BE2C (cell line): Measurements from ENCODE around the gene RHD.
"Not testable (repeated sequence)": the region's sequence is repeated elsewhere in the genome, so short reads cannot be mapped to it uniquely, and the experiment has no call there.

Experiments
- DNase-seq: peaks from one replicate; pipeline ENCODE4 v3.0.0-alpha.2; 2020
- H3K27me3 ChIP-seq: fragments of 250-450 bp; sonication (Bioruptor Pico); 2 replicates; pipeline ENCODE4 v1.5.1; 2020; ENCODE audit warnings: mild to moderate bottlenecking
- H3K36me3 ChIP-seq: fragments of 250-450 bp; sonication (Bioruptor Pico); 2 replicates; pipeline ENCODE4 v1.5.1; 2020; ENCODE audit warnings: mild to moderate bottlenecking
- H3K4me1 ChIP-seq: fragments of 250-450 bp; sonication (Bioruptor Pico); 2 replicates; pipeline ENCODE4 v1.5.1; 2020
- H3K4me3 ChIP-seq: 2 replicates; pipeline ENCODE4 v1.5.1; 2011; ENCODE audit warnings: low read depth, low read length
- H3K9me3 ChIP-seq: fragments of 250-450 bp; sonication (Bioruptor Pico); 2 replicates; pipeline ENCODE4 v1.5.1; 2020
- TF ChIP-seq, protein P1 (sequence below): IDR thresholded peaks from 2 replicates; pipeline ENCODE4 v1.5.1; 2012; ENCODE audit warnings: mild to moderate bottlenecking, low read depth, low read length

RHD gene

DNA sequence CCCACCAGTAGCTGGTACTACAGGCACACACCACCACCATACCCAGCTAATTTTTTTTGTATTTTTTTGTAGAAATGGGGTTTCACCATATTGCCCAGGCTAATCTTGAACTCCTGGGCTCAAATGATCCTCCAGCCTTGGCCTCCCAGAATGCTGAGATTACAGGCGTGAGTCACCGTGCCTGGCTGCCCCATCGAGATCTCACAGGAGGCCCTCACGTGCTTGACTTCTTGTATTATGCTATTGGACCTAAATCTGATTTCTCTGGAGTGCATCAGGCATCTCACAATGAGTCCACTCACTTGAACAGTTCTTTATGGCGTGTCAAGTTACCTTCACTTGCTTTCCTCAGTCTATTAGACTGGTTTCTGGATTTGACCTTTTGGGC is 15.7 kb upstream of the RHD start:
- no peak for DNase-seq
- Histone ChIP-seq H3K4me1 (no peaks in the 10 kb centered on the region), H3K36me3 (no peaks in the 10 kb centered on the region), H3K4me3 (no peak overlapping the region), H3K9me3 (no peaks in the 10 kb centered on the region), H3K27me3 (no peaks in the 10 kb centered on the region)
- TF ChIP-seq, protein P1, sequence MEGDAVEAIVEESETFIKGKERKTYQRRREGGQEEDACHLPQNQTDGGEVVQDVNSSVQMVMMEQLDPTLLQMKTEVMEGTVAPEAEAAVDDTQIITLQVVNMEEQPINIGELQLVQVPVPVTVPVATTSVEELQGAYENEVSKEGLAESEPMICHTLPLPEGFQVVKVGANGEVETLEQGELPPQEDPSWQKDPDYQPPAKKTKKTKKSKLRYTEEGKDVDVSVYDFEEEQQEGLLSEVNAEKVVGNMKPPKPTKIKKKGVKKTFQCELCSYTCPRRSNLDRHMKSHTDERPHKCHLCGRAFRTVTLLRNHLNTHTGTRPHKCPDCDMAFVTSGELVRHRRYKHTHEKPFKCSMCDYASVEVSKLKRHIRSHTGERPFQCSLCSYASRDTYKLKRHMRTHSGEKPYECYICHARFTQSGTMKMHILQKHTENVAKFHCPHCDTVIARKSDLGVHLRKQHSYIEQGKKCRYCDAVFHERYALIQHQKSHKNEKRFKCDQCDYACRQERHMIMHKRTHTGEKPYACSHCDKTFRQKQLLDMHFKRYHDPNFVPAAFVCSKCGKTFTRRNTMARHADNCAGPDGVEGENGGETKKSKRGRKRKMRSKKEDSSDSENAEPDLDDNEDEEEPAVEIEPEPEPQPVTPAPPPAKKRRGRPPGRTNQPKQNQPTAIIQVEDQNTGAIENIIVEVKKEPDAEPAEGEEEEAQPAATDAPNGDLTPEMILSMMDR, result no peak

DNA sequence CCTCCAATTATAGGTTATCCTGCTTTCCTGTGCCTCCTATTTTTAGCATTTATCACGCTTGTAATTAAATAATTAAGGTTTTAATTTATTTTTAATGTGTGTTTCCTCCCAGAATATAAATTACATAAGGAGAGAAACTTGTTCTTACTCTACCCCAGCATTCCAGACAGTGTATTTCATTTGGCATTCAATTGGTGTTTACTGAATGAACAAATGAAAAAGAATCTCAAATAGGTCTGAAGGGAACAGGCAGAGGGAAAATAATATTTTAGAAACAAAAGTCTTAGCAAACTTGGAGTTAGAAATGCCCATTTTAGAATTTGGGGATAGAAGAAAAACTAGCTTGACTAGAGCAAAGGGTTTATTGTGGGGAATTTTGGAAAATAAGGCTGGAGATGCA is 15.1 kb upstream of the RHD start:
- TF ChIP-seq, protein P1, result no peak
- Histone ChIP-seq H3K4me3 (no peak overlapping the region), H3K36me3 (no peaks in the 10 kb centered on the region), H3K27me3 (no peaks in the 10 kb centered on the region), H3K4me1 (no peaks in the 10 kb centered on the region), H3K9me3 (no peaks in the 10 kb centered on the region)
- no peak for DNase-seq

DNA sequence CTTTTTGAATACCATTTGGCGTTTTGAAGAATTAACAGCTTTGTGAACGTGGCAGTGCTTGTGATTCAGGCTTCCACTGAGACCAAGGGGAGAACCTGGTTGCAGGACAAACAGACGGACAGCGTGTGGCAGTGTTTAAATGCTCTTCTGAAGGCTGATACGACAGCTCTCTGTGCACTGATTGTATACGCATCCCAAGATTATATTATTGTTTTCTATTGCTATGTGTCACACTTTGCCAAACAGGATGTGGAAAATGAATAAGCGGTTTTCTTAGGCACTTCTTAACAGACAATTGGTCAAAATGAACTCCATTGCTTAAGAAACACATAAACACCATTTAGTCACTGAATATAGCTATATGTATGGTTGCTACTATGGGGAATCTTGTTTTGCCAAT is 12.5 kb upstream of the RHD start:
- DNase-seq, result not testable (repeated sequence)

DNA sequence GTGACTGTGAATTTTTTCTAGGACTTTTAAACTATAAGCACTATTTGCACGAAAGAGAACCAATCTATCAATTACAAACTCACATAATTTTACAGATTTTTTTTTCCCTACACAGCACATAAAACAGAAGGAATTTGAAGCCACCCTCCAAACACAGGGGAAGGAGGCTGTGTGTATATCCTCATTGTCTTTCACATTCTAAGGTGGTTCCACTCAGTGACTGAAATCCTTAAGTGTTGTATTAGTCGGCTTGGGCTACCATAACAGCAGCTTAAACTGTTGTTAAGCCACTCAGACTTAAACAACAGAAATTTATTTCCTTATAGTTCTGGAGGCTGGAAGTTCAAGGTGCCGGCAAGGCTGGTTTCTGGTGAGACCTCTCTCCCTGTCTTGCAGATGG is 12.0 kb upstream of the RHD start:
- not testable (repeated sequence) for DNase-seq, H3K4me3 ChIP-seq, H3K36me3 ChIP-seq, H3K27me3 ChIP-seq, H3K9me3 ChIP-seq, H3K4me1 ChIP-seq

More for the DNA sequence above, 12.5 kb upstream of the RHD start:
- not testable (repeated sequence) for H3K27me3 ChIP-seq, H3K9me3 ChIP-seq, H3K4me1 ChIP-seq, H3K4me3 ChIP-seq, H3K36me3 ChIP-seq

DNA sequence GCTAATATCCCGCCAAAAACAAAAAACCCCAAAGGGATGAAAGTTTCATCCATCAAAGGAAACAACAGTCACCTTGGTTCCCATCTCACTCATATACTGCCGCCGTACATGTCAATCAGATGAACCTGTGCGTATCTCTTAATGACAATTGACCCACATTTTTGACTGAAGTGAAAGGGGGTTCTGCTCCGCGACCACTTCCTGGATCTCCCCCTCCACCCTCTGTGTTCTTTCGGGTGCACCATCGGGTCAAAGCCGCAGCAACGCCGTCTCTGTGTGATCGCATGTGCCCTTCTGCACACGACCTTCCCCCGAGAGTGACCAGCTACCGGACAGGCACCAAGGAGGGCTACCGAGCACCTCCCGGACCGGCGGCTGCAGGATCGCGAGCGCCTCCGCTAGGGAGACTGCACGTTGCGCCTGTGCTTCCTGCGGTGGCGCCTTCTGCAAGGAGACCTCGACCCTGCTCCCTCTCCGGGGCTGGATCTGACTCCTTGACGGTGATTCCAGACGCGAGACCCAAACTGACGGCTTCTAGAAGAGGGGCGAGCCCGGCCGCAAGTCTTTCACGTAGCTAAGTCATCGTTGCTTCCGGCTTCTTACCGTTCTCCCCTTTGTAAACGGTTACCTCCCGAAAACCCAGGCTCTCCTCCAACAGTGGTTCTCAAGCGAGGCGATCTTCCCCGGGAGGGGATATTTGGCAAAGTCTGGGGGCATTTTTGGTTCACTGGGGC is 5.6 kb upstream of the RHD start:
- DNase-seq, H3K9me3 ChIP-seq, H3K36me3 ChIP-seq, H3K27me3 ChIP-seq, H3K4me1 ChIP-seq, H3K4me3 ChIP-seq: not testable (repeated sequence)

DNA sequence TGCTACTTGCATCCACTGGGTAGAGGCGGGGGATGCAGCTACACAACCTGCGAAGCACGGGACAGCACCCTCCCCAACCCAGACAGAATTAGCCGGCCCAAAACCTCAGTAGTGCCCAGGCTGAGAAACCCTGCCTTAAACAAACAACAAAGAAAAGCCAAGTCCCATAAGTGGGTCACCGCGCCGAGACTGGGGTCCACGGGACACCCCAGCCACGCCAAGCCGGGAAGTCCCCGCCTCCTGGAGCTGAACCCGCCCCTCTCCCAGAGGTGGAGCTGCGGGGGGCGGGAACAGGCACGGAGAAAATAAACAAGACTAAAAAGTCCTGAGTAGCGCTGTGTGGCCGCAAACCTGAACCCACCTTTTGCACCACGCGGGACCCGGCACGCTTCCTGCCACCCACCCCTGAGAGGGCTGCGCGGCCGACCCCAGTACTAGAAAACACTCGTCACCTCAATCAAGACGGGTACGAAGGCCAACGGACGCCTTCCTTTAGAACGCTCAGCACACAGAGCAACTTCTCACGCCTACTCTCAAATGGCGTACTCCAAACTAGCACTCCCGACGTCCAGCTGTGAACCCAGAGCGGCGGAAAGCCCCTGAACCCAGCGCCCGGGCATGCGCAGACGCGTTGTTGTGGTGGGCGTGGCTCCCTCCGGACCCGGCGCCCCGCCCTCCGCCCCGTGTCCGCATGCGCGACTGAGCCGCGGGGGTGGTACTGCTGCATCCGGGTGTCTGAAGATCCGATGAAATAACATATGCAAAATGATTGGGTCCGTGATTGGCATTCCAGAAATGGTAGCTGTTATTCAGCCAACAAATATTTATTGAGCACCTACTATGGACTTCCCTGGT is 4.8 kb upstream of the RHD start:
- H3K36me3 ChIP-seq, H3K4me1 ChIP-seq, H3K9me3 ChIP-seq, H3K27me3 ChIP-seq, H3K4me3 ChIP-seq, DNase-seq: not testable (repeated sequence)

DNA sequence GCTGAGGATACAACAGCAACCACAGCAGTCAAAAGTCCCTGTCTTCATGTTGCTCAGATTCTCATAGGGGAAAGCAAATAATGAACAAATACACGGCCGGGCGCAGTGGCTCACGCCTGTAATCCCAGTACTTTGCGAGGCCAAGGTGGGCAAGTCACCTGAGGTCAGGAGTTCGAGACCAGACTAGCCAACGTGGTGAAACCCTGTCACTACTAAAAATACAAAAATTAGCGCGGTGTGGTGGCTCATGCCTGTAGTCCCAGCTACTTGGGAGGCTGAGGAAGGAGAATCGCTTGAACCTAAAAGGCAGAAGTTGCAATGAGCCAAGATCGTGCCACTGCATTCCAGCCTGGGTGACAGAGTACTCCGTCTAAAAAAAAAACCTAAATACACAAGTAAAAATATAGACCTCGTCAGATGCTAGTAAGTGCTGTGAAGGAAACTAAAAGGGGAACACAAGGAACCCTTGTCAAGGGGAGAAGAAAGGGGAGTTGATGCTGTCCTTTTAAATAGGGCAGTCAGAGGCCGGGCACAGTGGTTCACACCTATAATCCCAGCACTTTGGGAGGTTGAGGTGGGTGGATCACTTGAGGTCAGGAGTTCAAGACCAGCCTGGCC is 4.1 kb upstream of the RHD start:
- DNase-seq, H3K36me3 ChIP-seq, H3K4me1 ChIP-seq, H3K27me3 ChIP-seq, H3K4me3 ChIP-seq, H3K9me3 ChIP-seq: not testable (repeated sequence)

DNA sequence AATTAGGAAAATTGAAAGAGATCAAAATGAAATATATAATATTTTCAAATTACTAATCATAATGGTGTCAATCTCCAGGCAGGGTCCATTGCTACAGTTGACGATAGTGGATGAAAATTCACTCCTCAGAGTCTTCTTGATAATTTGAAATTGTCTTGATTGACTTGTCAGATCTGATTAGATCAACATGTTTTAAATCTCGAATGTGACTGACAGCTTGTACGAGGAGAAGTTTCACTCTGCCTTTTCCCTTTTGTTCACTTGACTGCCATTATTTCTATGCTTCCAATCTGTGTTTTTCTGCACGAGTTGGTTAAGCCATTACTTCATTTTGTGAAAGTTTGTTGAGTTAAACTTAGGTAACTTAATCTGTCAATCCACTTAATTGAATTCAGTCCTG is 3.3 kb downstream of the RHD start:
- H3K36me3 ChIP-seq, H3K4me3 ChIP-seq, H3K27me3 ChIP-seq, H3K4me1 ChIP-seq, H3K9me3 ChIP-seq, DNase-seq: not testable (repeated sequence)

DNA sequence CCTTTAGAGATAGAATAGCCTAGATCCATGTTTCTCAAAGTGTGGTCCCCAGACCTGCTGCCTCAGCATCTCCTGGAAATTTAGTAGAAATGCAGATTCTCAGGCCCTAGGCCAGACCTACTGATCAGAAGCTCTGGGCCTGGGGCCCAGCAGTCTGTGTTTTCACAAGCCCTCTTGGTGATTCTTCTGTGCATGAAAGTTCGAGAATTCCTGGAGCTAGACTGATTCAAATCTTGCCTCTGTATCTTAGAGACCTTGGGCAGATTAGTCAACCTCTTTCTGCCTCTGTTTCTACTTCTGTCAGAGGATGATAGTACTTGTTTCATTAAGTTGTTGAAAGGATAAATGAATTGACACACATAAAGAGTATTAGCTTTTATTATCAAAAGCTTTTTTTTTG is 5.0 kb downstream of the RHD start:
- not testable (repeated sequence) for H3K9me3 ChIP-seq

DNA sequence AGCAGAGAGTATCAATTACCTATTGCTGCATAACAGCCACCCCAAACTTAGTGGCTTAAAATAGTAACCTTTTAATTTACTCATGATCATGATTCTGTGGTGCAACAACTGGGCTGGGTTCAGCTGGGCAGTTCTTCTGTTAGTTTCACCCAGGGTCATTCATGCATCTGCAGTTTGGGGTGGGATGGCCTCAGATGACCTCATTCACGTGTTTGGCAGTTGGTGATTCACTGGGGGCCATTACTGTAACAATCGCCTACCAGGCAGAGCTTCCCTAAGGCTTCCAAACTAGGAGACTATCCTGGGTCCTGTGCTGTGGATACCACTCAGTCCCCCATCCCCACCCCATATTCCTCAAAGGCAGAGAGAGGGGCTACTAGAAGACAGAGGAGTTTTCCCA is 6.0 kb downstream of the RHD start:
- not testable (repeated sequence) for H3K36me3 ChIP-seq, H3K9me3 ChIP-seq, H3K27me3 ChIP-seq, DNase-seq, H3K4me1 ChIP-seq, H3K4me3 ChIP-seq

More for the DNA sequence above, 5.0 kb downstream of the RHD start:
- DNase-seq, H3K36me3 ChIP-seq, H3K4me1 ChIP-seq, H3K4me3 ChIP-seq, H3K27me3 ChIP-seq: not testable (repeated sequence)

DNA sequence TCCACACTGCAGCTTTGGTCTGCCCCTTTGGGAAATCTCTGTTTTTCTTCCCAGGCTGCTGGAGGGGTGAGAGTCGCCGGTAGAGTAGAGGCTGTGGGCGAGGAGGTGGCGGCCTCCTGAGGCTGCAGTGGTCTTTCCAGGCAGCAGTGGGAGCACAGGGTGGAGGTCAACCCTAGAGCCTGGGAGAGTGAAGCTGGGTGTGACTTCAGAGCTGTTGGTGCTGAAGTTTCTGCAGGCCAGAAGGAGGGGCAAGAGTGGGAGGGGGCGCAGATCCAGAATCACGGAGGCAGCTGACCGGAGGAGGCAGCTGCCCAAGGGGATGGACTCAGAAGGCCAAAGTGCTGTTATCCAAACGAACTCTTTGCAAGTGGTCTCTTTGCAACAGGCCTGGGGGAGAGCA is 6.5 kb downstream of the RHD start:
- not testable (repeated sequence) for H3K27me3 ChIP-seq, H3K36me3 ChIP-seq, DNase-seq, H3K9me3 ChIP-seq, H3K4me3 ChIP-seq, H3K4me1 ChIP-seq

DNA sequence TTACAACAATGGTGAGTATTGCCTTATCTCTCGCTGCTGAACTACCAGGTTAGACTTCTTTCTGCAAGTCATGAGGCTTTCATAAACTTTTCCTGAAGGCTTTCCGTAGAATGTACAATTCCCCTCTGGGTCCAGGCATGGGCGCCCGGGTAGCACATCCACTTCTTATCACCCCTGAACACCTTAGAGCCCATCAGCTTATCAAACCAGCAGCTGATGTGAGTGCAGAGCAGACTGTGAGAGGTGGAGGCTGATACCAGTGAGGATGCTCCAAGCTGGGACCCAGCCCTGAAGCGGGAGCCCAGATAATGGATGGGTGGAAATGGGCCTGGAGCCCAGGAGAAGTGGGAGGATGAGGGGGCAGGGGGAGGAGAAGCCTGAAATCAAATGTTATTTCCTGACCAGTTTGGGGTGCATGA is 7.4 kb downstream of the RHD start:
- H3K4me1 ChIP-seq, DNase-seq, H3K36me3 ChIP-seq, H3K27me3 ChIP-seq, H3K4me3 ChIP-seq, H3K9me3 ChIP-seq: not testable (repeated sequence)

DNA sequence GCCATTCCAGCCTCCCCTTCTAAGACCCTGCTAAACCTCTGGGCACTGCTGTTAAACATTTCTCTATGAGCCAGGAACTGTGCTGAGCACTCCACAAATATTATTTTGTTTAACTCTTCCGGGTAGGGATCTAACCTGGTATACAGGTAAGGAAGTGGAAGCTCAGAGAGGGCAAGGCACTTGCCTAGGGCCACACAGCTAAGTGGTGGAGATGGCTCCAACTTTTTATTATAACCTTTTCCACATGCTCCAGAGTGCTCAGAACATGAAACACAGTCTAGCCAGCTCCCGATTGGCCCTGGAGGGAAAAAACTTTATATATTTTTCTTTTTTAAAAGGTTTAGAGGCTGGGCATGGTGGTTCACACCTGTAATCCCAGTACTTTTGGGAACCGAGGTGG is 13.6 kb downstream of the RHD start:
- H3K36me3 ChIP-seq, H3K4me1 ChIP-seq, DNase-seq, H3K27me3 ChIP-seq, H3K9me3 ChIP-seq, H3K4me3 ChIP-seq: not testable (repeated sequence)

DNA sequence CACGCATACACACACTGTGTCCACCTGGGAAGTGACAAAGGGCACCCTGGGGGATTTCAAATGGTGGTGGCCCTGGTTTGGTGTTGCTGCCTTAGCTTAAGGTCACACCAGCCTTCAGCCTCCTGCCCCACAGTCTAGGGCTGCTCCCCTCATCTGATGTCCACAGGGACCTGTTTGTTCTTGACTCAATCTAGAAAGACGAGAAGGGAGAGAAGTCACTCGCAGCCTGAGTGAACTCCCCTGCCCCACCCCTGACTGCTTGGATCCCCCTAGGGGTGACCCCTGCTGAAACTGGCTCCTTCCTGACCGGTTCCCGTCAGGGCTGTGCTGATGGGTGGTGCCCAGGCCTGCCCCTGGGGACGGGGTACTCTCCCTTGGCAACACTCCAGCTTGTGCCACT is 14.9 kb downstream of the RHD start:
- H3K4me1 ChIP-seq, H3K27me3 ChIP-seq, DNase-seq, H3K4me3 ChIP-seq, H3K9me3 ChIP-seq, H3K36me3 ChIP-seq: not testable (repeated sequence)
